Stimulated activated naive CD4-positive, alpha-beta T cell treated with Interleukin-2 at 50 U/mL for 16 hours (primary cell): ENCODE measurements around the gene KCNN3.

Experiments used
- DNase-seq: peaks from one replicate; lab custom pipeline; 2025; lab: John Stamatoyannopoulos, UW

The KCNN3 gene

GRCh38 chr1:154792899-154793298 lies 77.2 kb downstream of the KCNN3 start:
- DNase-seq: no peak

GRCh38 chr1:154791292-154792166 lies 78.6 kb downstream of the KCNN3 start:
- DNase-seq: peak; percentile 72

GRCh38 chr1:154788886-154789285 lies 81.2 kb downstream of the KCNN3 start:
- no peak for DNase-seq

- DNase-seq: no peak
Observed at GRCh38 chr1:154788110-154788870, 81.8 kb downstream of the KCNN3 start.

GRCh38 chr1:154786804-154787570 lies 83.1 kb downstream of the KCNN3 start:
- DNase-seq: no peak

GRCh38 chr1:154784924-154785531 lies 85.1 kb downstream of the KCNN3 start:
- no peak for DNase-seq

- no peak for DNase-seq
Observed at GRCh38 chr1:154784416-154784815, 85.7 kb downstream of the KCNN3 start.

- no peak for DNase-seq
Observed at GRCh38 chr1:154783976-154784375, 86.1 kb downstream of the KCNN3 start.

GRCh38 chr1:154780541-154780940 lies 89.5 kb downstream of the KCNN3 start:
- DNase-seq: no peak

- no peak for DNase-seq
Observed at GRCh38 chr1:154779551-154780189, 90.4 kb downstream of the KCNN3 start.

GRCh38 chr1:154778944-154779343 lies 91.1 kb downstream of the KCNN3 start:
- DNase-seq: no peak

GRCh38 chr1:154778275-154778674 lies 91.8 kb downstream of the KCNN3 start:
- DNase-seq: no peak

- DNase-seq: no peak
Observed at GRCh38 chr1:154777781-154778180, 92.3 kb downstream of the KCNN3 start.

- no peak for DNase-seq
Observed at GRCh38 chr1:154777154-154777553, 92.9 kb downstream of the KCNN3 start.

- no peak for DNase-seq
Observed at GRCh38 chr1:154775621-154776605, 94.2 kb downstream of the KCNN3 start.

- no peak for DNase-seq
Observed at GRCh38 chr1:154774175-154774855, 95.8 kb downstream of the KCNN3 start.

GRCh38 chr1:154773551-154773950 lies 96.5 kb downstream of the KCNN3 start:
- DNase-seq: no peak

GRCh38 chr1:154772606-154773506 lies 97.2 kb downstream of the KCNN3 start:
- DNase-seq: no peak

GRCh38 chr1:154772056-154772455 lies 98.0 kb downstream of the KCNN3 start:
- no peak for DNase-seq
